ENCODE results near the gene HECTD2.

GRCh38 chr10:91520661-91521060 is 110.5 kb downstream of the HECTD2 start:
- TF ChIP-seq POLR2A (IDR thresholded peaks at IDR 0.05; ENCODE audit: low read depth, low read length) (no peak), POLR2AphosphoS5 (IDR thresholded peaks at IDR 0.05; ENCODE audit: low read depth, low read length) (no peak)

Measured in GM12892 (cell line).